Measurements from ENCODE around the gene JUN. TPM values are rescaled to one million over a fixed set of nuclear protein-coding genes. Genes with fewer than 3 reads are reported as not detected.
A peak's percentile ranks its signal among the peaks of the same experiment; 100 is the strongest.

JUN gene
- polyA plus RNA-seq, 1 donor (not counting 4 experiments of a cell fraction or from before 2014, with no cell fraction given), result 70.1 TPM

GRCh38 chr1:58779801-58780382 is 4.0 kb downstream of the JUN start:
- H3K4me2 ChIP-seq (ENCODE audit: control insufficient read depth, extremely low read depth, insufficient read depth, low read depth, low read length), result peak overlapping the region; percentile 94
- dilution Hi-C loops (cut with MboI; ENCODE audit: extremely low pct_ligation_motif_present, low sequenced_read_pairs), result no loop called here
- H3K4me3 ChIP-seq (ENCODE audit: control insufficient read depth in 2 of 3, extremely low read depth in 1 of 3, insufficient read depth in 2 of 3, low read depth in 1 of 3, low read length in 3 of 3), result peak overlapping the region in 2 of 3 experiments; percentile 89 to 91
- no peaks in the 10 kb centered on the region for H3K9me3 ChIP-seq (ENCODE audit: control insufficient read depth, low read depth, low read length)
- H4K20me1 ChIP-seq (ENCODE audit: control insufficient read depth, extremely low read depth, insufficient read depth, low read length), result peaks cover 17% of the 10 kb centered on the region
- H3K9me1 ChIP-seq (ENCODE audit: control insufficient read depth, extremely low read depth, insufficient read depth, low read length), result no peaks in the 10 kb centered on the region
- no peak for DNase-seq (ENCODE audit: low read depth, low spot score)
- peak overlapping the region; percentile 100 for H3K9ac ChIP-seq (ENCODE audit: control insufficient read depth, extremely low read depth, insufficient read depth, low read length)
- peaks cover 3 to 7% of the 10 kb centered on the region in 2 experiments for H3K36me3 ChIP-seq (ENCODE audit: control insufficient read depth in 2 of 2, extremely low read depth in 1 of 2, insufficient read depth in 2 of 2, low read length in 2 of 2)
- TF ChIP-seq EZH2 (IDR thresholded peaks at IDR 0.05; ENCODE audit: low read length) (no peak), CTCF (optimal IDR thresholded peaks at IDR 0.05 in 1 of 3, IDR thresholded peaks at IDR 0.05 in 1 of 3, conservative IDR thresholded peaks at IDR 0.05 in 1 of 3; ENCODE audit: extremely low read depth in 1 of 3, insufficient read depth in 2 of 3, low read length in 3 of 3) (no peak)
- peak overlapping the region; percentile 90 for H3K27ac ChIP-seq (ENCODE audit: control insufficient read depth, insufficient read depth, low read length)
- peaks cover 13% of the 10 kb centered on the region for H3K4me1 ChIP-seq (ENCODE audit: control insufficient read depth, extremely low read depth, insufficient read depth, low read length)
- H3K79me2 ChIP-seq (ENCODE audit: control insufficient read depth, insufficient read depth, low read length), result peaks cover 31% of the 10 kb centered on the region
- FAIRE-seq, result peak; percentile 84
- no peak overlapping the region for H2AFZ ChIP-seq (ENCODE audit: control insufficient read depth, low read length)
- H3K27me3 ChIP-seq (ENCODE audit: control insufficient read depth, extremely low read depth, insufficient read depth, low read length), result no peaks in the 10 kb centered on the region

GRCh38 chr1:58779059-58779754 is 4.6 kb downstream of the JUN start:
- H3K9me1 ChIP-seq (ENCODE audit: control insufficient read depth, extremely low read depth, insufficient read depth, low read length), result no peaks in the 10 kb centered on the region
- H3K9me3 ChIP-seq (ENCODE audit: control insufficient read depth, low read depth, low read length), result no peaks in the 10 kb centered on the region
- peak overlapping the region; percentile 94 for H3K4me2 ChIP-seq (ENCODE audit: control insufficient read depth, extremely low read depth, insufficient read depth, low read depth, low read length)
- dilution Hi-C loops (cut with MboI; ENCODE audit: extremely low pct_ligation_motif_present, low sequenced_read_pairs), result no loop called here
- no peak for FAIRE-seq
- peak overlapping the region; percentile 5 for H3K9ac ChIP-seq (ENCODE audit: control insufficient read depth, extremely low read depth, insufficient read depth, low read length)
- TF ChIP-seq EZH2 (IDR thresholded peaks at IDR 0.05; ENCODE audit: low read length) (no peak), CTCF (optimal IDR thresholded peaks at IDR 0.05 in 1 of 3, IDR thresholded peaks at IDR 0.05 in 1 of 3, conservative IDR thresholded peaks at IDR 0.05 in 1 of 3; ENCODE audit: extremely low read depth in 1 of 3, insufficient read depth in 2 of 3, low read length in 3 of 3) (no peak)
- H3K36me3 ChIP-seq (ENCODE audit: control insufficient read depth in 2 of 2, extremely low read depth in 1 of 2, insufficient read depth in 2 of 2, low read length in 2 of 2), result peaks cover 3 to 7% of the 10 kb centered on the region in 2 experiments
- no peak overlapping the region for H2AFZ ChIP-seq (ENCODE audit: control insufficient read depth, low read length)
- no peaks in the 10 kb centered on the region for H3K27me3 ChIP-seq (ENCODE audit: control insufficient read depth, extremely low read depth, insufficient read depth, low read length)
- no peak overlapping the region for H3K27ac ChIP-seq (ENCODE audit: control insufficient read depth, insufficient read depth, low read length)
- no peak for DNase-seq (ENCODE audit: low read depth, low spot score)
- no peak overlapping the region for H3K4me3 ChIP-seq (ENCODE audit: control insufficient read depth in 2 of 3, extremely low read depth in 1 of 3, insufficient read depth in 2 of 3, low read depth in 1 of 3, low read length in 3 of 3)
- H4K20me1 ChIP-seq (ENCODE audit: control insufficient read depth, extremely low read depth, insufficient read depth, low read length), result peaks cover 17% of the 10 kb centered on the region
- H3K79me2 ChIP-seq (ENCODE audit: control insufficient read depth, insufficient read depth, low read length), result peaks cover 31% of the 10 kb centered on the region
- H3K4me1 ChIP-seq (ENCODE audit: control insufficient read depth, extremely low read depth, insufficient read depth, low read length), result peaks cover 13% of the 10 kb centered on the region
